Stimulated activated CD4-positive, alpha-beta T cell treated with anti-CD3 and anti-CD28 coated beads, TNF-alpha, amount 100 ng/mL, for 48 hours (primary cell): ENCODE measurements around the gene FAM241A.
"Not testable (repeated sequence)": the region's sequence is repeated elsewhere in the genome, so short reads cannot be mapped to it uniquely, and the experiment has no call there.

ENCODE experiments used
- DNase-seq, 3 donors: peaks; one replicate each; pipeline ENCODE4 v3.0.0-alpha.2; 2020; ENCODE audit warnings: low read depth in 3 of 3

Gene FAM241A

GRCh38 chr4:112173593-112174558 lies 28.6 kb downstream of the FAM241A start:
- no peak for DNase-seq

- no peak for DNase-seq
These were observed 30.6 kb downstream of the FAM241A start for GRCh38 chr4:112175840-112176239.

- no peak for DNase-seq
These were observed 31.3 kb downstream of the FAM241A start for GRCh38 chr4:112176596-112176995.

- DNase-seq: not testable (repeated sequence)
These were observed 33.5 kb downstream of the FAM241A start for GRCh38 chr4:112178741-112179140.

GRCh38 chr4:112181358-112182000 lies 36.2 kb downstream of the FAM241A start:
- no peak for DNase-seq

GRCh38 chr4:112182604-112183003 lies 37.4 kb downstream of the FAM241A start:
- DNase-seq: no peak

- no peak for DNase-seq
These were observed 38.0 kb downstream of the FAM241A start for GRCh38 chr4:112183252-112183651.

GRCh38 chr4:112184438-112184837 lies 39.2 kb downstream of the FAM241A start:
- no peak for DNase-seq

- DNase-seq: no peak
These were observed 40.1 kb downstream of the FAM241A start for GRCh38 chr4:112185334-112185733.

GRCh38 chr4:112185740-112186670 lies 40.8 kb downstream of the FAM241A start:
- no peak for DNase-seq

- DNase-seq: no peak
These were observed 44.5 kb downstream of the FAM241A start for GRCh38 chr4:112189754-112190153.

- DNase-seq: no peak
These were observed 45.4 kb downstream of the FAM241A start for GRCh38 chr4:112190684-112191083.

- no peak for DNase-seq
These were observed 51.2 kb downstream of the FAM241A start for GRCh38 chr4:112196461-112196860.

GRCh38 chr4:112199041-112199440 lies 53.8 kb downstream of the FAM241A start:
- no peak for DNase-seq

GRCh38 chr4:112201915-112202505 lies 56.8 kb downstream of the FAM241A start:
- DNase-seq: no peak

- DNase-seq: no peak
These were observed 58.3 kb downstream of the FAM241A start for GRCh38 chr4:112203593-112203992.

GRCh38 chr4:112206431-112206830 lies 61.2 kb downstream of the FAM241A start:
- DNase-seq: no peak

GRCh38 chr4:112208137-112209095 lies 63.2 kb downstream of the FAM241A start:
- DNase-seq: not testable (repeated sequence)

- DNase-seq: no peak
These were observed 65.5 kb downstream of the FAM241A start for GRCh38 chr4:112210777-112211176.

GRCh38 chr4:112213091-112213490 lies 67.8 kb downstream of the FAM241A start:
- DNase-seq: no peak
